ENCODE results near the gene APBB2.

APBB2 gene

DNA sequence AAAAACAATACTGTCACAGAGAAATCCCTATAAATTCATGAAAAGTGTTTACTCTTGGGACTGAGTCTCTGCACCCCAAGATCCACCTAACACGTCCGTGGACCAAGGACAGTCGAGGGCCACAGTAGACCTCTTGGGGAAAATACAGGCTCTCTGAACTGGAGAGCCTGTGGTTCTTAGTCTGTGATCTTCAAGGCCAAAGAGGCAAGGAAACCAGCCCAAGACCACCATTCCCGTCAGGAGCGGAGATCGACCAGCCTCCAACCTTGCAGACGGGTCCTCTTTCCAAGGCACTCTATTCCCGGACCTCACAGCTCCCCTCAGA, 1.6 kb upstream of the APBB2 start:
- H3K36me3 ChIP-seq (ENCODE audit: insufficient read depth, insufficient read length, low read length): no peaks in the 10 kb centered on the region
- H3K27me3 ChIP-seq (ENCODE audit: insufficient read depth, insufficient read length): peaks cover 20% of the 10 kb centered on the region
- H3K4me3 ChIP-seq (ENCODE audit: insufficient read length, low read depth): peak overlapping the region; percentile 58
- H3K4me1 ChIP-seq (ENCODE audit: insufficient read depth, insufficient read length): no peaks in the 10 kb centered on the region
- TF ChIP-seq YY1 (IDR thresholded peaks at IDR 0.05; ENCODE audit: insufficient read depth, insufficient read length) (no peak), ZNF274 (IDR thresholded peaks at IDR 0.05; ENCODE audit: low read depth, low read length) (no peak), SUZ12 (IDR thresholded peaks at IDR 0.05; ENCODE audit: extremely low read depth, insufficient read depth, insufficient read length) (no peak)
- no peak for DNase-seq (ENCODE audit: low read depth, low spot score)
- H3K9me3 ChIP-seq (ENCODE audit: insufficient read depth, low read length): no peaks in the 10 kb centered on the region
- peak overlapping the region; percentile 69 for H3K9ac ChIP-seq (ENCODE audit: insufficient read length, low read depth)

DNA sequence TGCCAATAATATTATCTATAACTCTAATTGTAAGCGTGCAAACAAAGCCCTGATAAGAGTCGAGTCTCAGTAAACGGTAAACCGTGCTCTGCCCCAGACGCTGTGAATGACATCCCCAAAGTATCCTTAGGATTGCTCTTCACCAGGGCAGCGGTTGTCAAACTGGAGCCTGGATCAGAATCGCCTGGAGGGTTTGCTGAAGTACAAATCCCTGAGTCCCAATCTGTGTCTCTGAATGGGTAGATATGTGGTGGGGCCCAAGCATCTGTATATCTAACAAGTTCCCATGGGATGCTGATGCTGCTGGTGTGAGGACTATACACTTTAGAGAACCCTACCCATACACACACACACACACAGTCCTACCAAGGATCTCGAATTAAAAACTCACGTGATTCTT, 813 bp upstream of the APBB2 start:
- H3K4me1 ChIP-seq (ENCODE audit: insufficient read depth, insufficient read length): no peaks in the 10 kb centered on the region
- H3K36me3 ChIP-seq (ENCODE audit: insufficient read depth, insufficient read length, low read length): no peaks in the 10 kb centered on the region
- H3K27me3 ChIP-seq (ENCODE audit: insufficient read depth, insufficient read length): peaks cover 20% of the 10 kb centered on the region
- no peak for DNase-seq (ENCODE audit: low read depth, low spot score)
- H3K4me3 ChIP-seq (ENCODE audit: insufficient read length, low read depth): no peak overlapping the region
- H3K9me3 ChIP-seq (ENCODE audit: insufficient read depth, low read length): no peaks in the 10 kb centered on the region
- no peak for TF ChIP-seq ZNF274 (IDR thresholded peaks at IDR 0.05; ENCODE audit: low read depth, low read length)
- TF ChIP-seq SUZ12 (IDR thresholded peaks at IDR 0.05; ENCODE audit: extremely low read depth, insufficient read depth, insufficient read length): no peak
- TF ChIP-seq YY1 (IDR thresholded peaks at IDR 0.05; ENCODE audit: insufficient read depth, insufficient read length): no peak
- peak overlapping the region; percentile 32 for H3K9ac ChIP-seq (ENCODE audit: insufficient read length, low read depth)

DNA sequence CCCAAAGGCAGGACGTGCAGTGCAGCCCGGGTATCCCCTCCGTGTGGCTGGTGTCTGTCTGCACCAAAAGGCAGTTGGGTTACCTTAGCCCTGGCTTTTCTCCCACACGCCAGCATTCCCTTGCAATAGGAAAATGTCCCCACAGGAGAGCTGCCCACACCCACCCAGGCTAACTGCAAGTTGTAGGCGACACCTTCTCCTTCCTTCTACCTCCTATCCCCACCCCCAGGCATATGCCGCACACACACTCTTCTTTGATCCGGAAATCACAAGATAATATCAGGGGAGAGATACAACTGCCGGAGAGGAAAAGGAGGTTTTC, 444 bp upstream of the APBB2 start:
- Histone ChIP-seq H3K36me3 (ENCODE audit: insufficient read depth, insufficient read length, low read length) (no peaks in the 10 kb centered on the region), H3K27me3 (ENCODE audit: insufficient read depth, insufficient read length) (peaks cover 20% of the 10 kb centered on the region), H3K9me3 (ENCODE audit: insufficient read depth, low read length) (no peaks in the 10 kb centered on the region), H3K9ac (ENCODE audit: insufficient read length, low read depth) (no peak overlapping the region), H3K4me3 (ENCODE audit: insufficient read length, low read depth) (no peak overlapping the region), H3K4me1 (ENCODE audit: insufficient read depth, insufficient read length) (no peaks in the 10 kb centered on the region)
- no peak for DNase-seq (ENCODE audit: low read depth, low spot score)
- TF ChIP-seq ZNF274 (IDR thresholded peaks at IDR 0.05; ENCODE audit: low read depth, low read length): no peak
- TF ChIP-seq SUZ12 (IDR thresholded peaks at IDR 0.05; ENCODE audit: extremely low read depth, insufficient read depth, insufficient read length): no peak
- TF ChIP-seq YY1 (IDR thresholded peaks at IDR 0.05; ENCODE audit: insufficient read depth, insufficient read length): no peak

DNA sequence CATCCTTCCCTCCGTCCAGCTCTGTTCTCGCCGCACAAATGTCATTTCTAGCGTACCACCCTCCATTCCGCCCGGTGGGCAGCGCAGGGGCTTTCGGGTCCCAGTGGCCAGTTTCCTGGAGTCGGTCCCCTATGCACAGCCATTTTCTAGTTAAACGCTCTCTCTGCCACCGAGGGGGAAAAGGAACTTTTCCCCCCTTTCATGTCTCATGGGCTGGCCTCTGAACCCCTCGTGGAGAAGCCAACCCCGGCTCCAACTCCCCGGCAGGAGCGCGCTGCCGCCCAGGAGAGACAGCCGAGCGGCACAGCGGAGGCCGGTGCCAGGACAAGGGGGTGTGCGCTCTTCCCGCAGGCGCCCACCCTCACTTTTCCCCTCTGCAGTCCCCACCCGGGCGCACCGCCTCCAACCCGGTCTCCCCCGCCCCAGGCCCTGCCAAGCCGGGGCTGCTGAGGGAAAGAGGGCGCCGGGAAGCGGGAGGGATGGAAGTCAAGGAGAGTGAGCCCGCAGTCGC, 662 bp downstream of the APBB2 start:
- H3K36me3 ChIP-seq (ENCODE audit: insufficient read depth, insufficient read length, low read length): no peaks in the 10 kb centered on the region
- no peak for TF ChIP-seq YY1 (IDR thresholded peaks at IDR 0.05; ENCODE audit: insufficient read depth, insufficient read length)
- peak overlapping the region; percentile 91 for H3K9ac ChIP-seq (ENCODE audit: insufficient read length, low read depth)
- no peaks in the 10 kb centered on the region for H3K9me3 ChIP-seq (ENCODE audit: insufficient read depth, low read length)
- peak overlapping the region; percentile 68 for H3K4me3 ChIP-seq (ENCODE audit: insufficient read length, low read depth)
- H3K27me3 ChIP-seq (ENCODE audit: insufficient read depth, insufficient read length): peaks cover 20% of the 10 kb centered on the region
- no peak for DNase-seq (ENCODE audit: low read depth, low spot score)
- no peaks in the 10 kb centered on the region for H3K4me1 ChIP-seq (ENCODE audit: insufficient read depth, insufficient read length)

DNA sequence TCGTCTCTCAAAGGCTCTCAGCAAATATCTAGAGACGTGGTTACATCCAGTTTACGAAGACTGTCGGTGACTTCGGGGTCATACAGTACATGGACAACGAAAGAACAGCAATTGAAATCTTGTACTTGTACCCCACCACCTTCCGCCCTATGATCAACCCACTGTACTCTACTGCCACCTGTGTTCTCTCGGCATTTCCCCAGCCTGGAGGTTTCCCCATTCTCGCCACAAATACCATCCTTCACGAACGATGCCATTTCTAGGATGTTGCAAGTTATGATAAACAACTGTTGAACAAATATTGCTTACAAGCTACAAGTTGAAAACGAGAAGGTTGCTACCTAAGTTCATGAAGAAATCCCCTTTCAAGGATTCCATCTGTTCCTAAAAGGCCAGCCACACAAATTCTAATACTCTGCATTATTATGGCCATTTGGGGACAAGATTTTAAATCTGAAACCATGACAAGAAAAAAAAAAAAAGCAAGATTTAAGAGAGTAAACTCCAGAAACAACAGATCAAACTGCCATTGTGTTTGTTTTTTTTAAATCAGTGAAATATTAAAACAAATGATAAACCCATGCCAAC, 1.6 kb downstream of the APBB2 start:
- TF ChIP-seq YY1 (IDR thresholded peaks at IDR 0.05; ENCODE audit: insufficient read depth, insufficient read length) (no peak), SUZ12 (IDR thresholded peaks at IDR 0.05; ENCODE audit: extremely low read depth, insufficient read depth, insufficient read length) (no peak), ZNF274 (IDR thresholded peaks at IDR 0.05; ENCODE audit: low read depth, low read length) (no peak)
- peaks cover 20% of the 10 kb centered on the region for H3K27me3 ChIP-seq (ENCODE audit: insufficient read depth, insufficient read length)
- H3K4me3 ChIP-seq (ENCODE audit: insufficient read length, low read depth): peak overlapping the region; percentile 68
- peak; percentile 22 for DNase-seq (ENCODE audit: low read depth, low spot score)
- no peaks in the 10 kb centered on the region for H3K36me3 ChIP-seq (ENCODE audit: insufficient read depth, insufficient read length, low read length)
- no peaks in the 10 kb centered on the region for H3K4me1 ChIP-seq (ENCODE audit: insufficient read depth, insufficient read length)
- H3K9me3 ChIP-seq (ENCODE audit: insufficient read depth, low read length): no peaks in the 10 kb centered on the region
- no peak overlapping the region for H3K9ac ChIP-seq (ENCODE audit: insufficient read length, low read depth)

DNA sequence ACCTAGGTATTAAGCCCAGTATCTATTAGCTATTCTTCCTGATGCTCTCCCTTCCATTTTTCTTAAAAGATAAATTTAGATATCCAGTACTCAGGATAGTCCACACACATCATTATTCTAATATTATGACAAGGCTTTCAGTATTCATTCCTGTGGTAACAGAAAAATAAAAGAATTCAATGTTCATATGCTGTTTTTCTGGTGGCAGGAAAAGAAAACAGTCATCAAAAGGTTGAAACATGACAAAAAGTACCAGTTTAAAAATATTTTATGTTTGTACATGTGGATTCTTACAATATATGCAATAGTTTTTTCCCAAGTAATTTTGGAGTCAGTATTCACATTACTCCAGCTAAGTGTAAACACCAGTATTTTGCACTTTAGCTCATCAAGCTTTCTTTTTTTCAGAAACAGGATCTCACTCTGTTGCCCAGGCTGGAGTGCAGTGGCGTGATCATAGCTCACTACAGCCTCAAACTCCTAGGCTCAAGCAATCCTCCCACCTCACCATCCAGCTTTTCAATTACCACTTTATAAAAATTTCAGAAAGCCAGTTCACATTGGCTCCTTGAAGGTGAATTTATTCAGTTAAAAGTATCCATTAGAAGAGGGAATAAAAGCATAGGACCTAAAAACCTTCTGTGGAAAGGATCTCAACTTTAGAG, 2.3 kb downstream of the APBB2 start:
- no peak for DNase-seq (ENCODE audit: low read depth, low spot score)
- no peak overlapping the region for H3K4me3 ChIP-seq (ENCODE audit: insufficient read length, low read depth)
- TF ChIP-seq YY1 (IDR thresholded peaks at IDR 0.05; ENCODE audit: insufficient read depth, insufficient read length) (no peak), ZNF274 (IDR thresholded peaks at IDR 0.05; ENCODE audit: low read depth, low read length) (no peak), SUZ12 (IDR thresholded peaks at IDR 0.05; ENCODE audit: extremely low read depth, insufficient read depth, insufficient read length) (no peak)
- H3K36me3 ChIP-seq (ENCODE audit: insufficient read depth, insufficient read length, low read length): no peaks in the 10 kb centered on the region
- H3K27me3 ChIP-seq (ENCODE audit: insufficient read depth, insufficient read length): peaks cover 20% of the 10 kb centered on the region
- no peaks in the 10 kb centered on the region for H3K4me1 ChIP-seq (ENCODE audit: insufficient read depth, insufficient read length)
- H3K9me3 ChIP-seq (ENCODE audit: insufficient read depth, low read length): no peaks in the 10 kb centered on the region
- no peak overlapping the region for H3K9ac ChIP-seq (ENCODE audit: insufficient read length, low read depth)

DNA sequence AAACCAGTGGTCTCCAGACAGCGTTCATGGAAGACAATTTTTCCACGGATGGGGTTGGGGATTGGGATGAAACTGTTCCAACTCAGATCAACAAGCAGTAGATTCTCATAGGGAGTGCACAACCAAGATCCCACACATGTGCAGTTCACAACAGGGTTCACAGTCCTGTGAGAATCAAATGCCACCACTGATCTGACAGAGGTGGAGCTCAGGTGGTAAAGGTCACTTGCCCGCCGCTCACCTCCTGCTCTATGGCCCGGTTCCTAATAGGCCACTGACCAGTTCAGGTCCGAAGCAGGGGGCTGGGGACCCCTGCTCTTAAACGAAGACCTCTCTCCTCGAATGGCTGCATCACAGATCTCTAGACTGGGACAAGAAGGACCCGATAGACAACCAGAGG, 4.4 kb downstream of the APBB2 start:
- no peaks in the 10 kb centered on the region for H3K36me3 ChIP-seq (ENCODE audit: insufficient read depth, insufficient read length, low read length)
- H3K4me1 ChIP-seq (ENCODE audit: insufficient read depth, insufficient read length): no peaks in the 10 kb centered on the region
- H3K9ac ChIP-seq (ENCODE audit: insufficient read length, low read depth): no peak overlapping the region
- peaks cover 16% of the 10 kb centered on the region for H3K27me3 ChIP-seq (ENCODE audit: insufficient read depth, insufficient read length)
- no peak for DNase-seq (ENCODE audit: low read depth, low spot score)
- TF ChIP-seq YY1 (IDR thresholded peaks at IDR 0.05; ENCODE audit: insufficient read depth, insufficient read length) (no peak), SUZ12 (IDR thresholded peaks at IDR 0.05; ENCODE audit: extremely low read depth, insufficient read depth, insufficient read length) (no peak), ZNF274 (IDR thresholded peaks at IDR 0.05; ENCODE audit: low read depth, low read length) (no peak)
- no peaks in the 10 kb centered on the region for H3K9me3 ChIP-seq (ENCODE audit: insufficient read depth, low read length)
- no peak overlapping the region for H3K4me3 ChIP-seq (ENCODE audit: insufficient read length, low read depth)
